Kidney epithelial cell (primary cell): Measurements from ENCODE around the gene C19orf12. TPM values are rescaled to one million over a fixed set of nuclear protein-coding genes. Genes with fewer than 3 reads are reported as not detected.
"Not testable (repeated sequence)": the region's sequence is repeated elsewhere in the genome, so short reads cannot be mapped to it uniquely, and the experiment has no call there.

Experiments
- DNase-seq: peaks from one replicate; pipeline ENCODE4 v3.0.0-alpha.2; 2010; ENCODE audit warnings: low read depth
- H3K27me3 ChIP-seq: 2 replicates; pipeline ENCODE4 v1.6.0; 2011; ENCODE audit warnings: low read length; ENCODE audit not compliant: control insufficient read depth, insufficient read depth
- H3K36me3 ChIP-seq: 2 replicates; pipeline ENCODE4 v1.5.1; 2011; ENCODE audit warnings: low read length; ENCODE audit not compliant: control insufficient read depth, insufficient read depth
- H3K4me3 ChIP-seq: 2 replicates; pipeline ENCODE4 v1.5.1; 2011; ENCODE audit warnings: low read depth, mild to moderate bottlenecking, control low read depth, low read length
- total RNA-seq: library from RNA; depleted of rRNA; stranded (reverse); fragments of >200 nt; gene quantifications from 2 replicates; pipeline ENCODE4 v1.2.3, GENCODE V29; 2015
- TF ChIP-seq, protein P1 (sequence below): IDR thresholded peaks from 2 replicates; pipeline ENCODE4 v1.5.1; 2011; ENCODE audit warnings: mild to moderate bottlenecking, moderate library complexity, low read length, control low read depth, inconsistent platforms; ENCODE audit not compliant: insufficient read depth, poor library complexity, severe bottlenecking

C19orf12 gene
- total RNA-seq, 1 donor from 2014 or later: 39.9 TPM

DNA sequence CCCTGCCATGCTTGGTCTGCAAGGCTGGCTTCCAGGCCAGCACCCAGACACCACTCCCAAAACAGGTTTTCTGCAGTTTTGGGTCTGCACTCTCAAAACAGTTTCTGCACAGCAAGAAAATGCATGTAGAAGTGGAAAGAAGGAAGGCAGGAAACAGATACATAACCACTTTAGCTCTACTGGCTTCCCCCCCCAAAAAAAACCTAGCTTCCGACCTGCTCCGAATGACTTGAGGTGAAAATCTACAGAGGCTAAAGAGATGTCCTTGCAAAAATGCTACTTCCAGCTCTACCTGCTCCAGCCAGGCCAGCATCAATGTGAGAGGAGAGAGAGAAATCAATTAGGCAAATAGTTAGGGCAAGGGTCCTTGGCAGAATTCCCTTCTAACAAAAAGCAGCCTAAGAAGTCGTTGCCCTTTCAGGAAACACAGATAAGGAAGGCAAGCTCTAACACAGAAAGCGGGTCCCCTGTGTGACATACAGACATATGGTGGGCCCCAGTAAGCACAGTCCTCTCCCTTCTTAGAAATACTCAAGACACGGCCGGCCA, 3.4 kb downstream of the C19orf12 start:
- DNase-seq: no peak
- TF ChIP-seq, protein P1, sequence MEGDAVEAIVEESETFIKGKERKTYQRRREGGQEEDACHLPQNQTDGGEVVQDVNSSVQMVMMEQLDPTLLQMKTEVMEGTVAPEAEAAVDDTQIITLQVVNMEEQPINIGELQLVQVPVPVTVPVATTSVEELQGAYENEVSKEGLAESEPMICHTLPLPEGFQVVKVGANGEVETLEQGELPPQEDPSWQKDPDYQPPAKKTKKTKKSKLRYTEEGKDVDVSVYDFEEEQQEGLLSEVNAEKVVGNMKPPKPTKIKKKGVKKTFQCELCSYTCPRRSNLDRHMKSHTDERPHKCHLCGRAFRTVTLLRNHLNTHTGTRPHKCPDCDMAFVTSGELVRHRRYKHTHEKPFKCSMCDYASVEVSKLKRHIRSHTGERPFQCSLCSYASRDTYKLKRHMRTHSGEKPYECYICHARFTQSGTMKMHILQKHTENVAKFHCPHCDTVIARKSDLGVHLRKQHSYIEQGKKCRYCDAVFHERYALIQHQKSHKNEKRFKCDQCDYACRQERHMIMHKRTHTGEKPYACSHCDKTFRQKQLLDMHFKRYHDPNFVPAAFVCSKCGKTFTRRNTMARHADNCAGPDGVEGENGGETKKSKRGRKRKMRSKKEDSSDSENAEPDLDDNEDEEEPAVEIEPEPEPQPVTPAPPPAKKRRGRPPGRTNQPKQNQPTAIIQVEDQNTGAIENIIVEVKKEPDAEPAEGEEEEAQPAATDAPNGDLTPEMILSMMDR: no peak
- Histone ChIP-seq H3K4me3 (no peak overlapping the region), H3K27me3 (no peaks in the 10 kb centered on the region), H3K36me3 (peaks cover 1% of the 10 kb centered on the region)

DNA sequence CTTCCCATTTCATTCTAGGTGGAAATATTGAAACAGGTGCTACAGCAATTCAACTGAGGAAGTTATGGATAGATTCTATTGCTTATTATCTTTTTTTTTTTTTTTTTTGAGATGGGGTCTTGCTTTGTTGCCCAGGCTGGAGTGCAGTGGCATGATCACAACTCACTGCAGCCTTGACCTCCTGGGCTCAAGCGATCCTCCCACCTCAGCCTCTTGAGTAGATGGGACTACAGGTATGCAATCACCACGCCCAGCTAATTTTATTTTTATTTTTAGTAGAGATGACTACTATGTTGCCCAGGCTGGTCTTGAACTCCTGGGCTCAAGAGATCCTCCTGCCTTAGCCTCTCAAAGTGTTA, 5.6 kb downstream of the C19orf12 start:
- not testable (repeated sequence) for H3K4me3 ChIP-seq, DNase-seq, H3K27me3 ChIP-seq, H3K36me3 ChIP-seq

DNA sequence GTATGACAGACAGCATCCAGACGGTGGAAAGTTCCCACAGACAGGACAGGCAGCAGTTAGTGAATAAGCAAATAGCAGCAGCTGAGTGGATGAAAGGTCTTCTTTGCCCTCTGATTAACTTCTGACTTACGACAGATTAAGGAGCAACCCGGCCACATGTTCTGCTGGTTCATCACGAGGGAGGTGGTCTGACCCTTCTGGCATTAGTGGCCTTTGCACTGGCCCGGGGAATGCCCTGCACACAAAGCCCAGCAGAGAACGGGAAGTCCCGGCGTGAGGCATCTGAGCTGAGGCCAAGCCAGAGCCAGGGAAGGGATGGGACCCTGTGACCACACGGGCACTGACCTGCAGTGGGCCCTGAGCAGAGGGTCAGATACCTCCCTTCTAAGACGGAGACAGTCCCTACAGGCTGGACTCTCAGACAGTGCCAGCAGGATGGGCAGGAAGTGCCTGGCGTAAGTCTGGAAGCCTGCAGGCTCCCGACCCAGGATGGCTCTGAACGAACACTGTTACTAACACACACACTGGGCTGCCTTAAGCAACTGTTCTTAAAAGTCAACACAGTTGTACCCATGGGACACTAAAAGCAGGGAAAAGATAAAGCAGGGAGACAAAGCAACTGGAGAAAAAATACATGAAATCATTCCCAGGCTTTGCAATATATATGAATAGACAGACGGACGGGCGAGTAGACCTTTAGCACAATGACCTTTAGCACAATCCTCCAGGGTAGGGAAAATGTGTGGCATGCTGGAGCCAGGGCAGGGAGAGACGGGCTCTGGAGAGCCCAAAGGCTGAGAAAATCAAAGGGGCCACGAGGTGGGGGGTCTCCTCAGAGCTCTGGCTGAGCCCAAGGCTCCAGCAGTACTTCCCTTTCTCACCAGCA, 6.3 kb downstream of the C19orf12 start:
- DNase-seq: no peak
- no peaks in the 10 kb centered on the region for H3K27me3 ChIP-seq
- no peak overlapping the region for H3K4me3 ChIP-seq
- TF ChIP-seq, protein P1: no peak
- peaks cover 1% of the 10 kb centered on the region for H3K36me3 ChIP-seq

DNA sequence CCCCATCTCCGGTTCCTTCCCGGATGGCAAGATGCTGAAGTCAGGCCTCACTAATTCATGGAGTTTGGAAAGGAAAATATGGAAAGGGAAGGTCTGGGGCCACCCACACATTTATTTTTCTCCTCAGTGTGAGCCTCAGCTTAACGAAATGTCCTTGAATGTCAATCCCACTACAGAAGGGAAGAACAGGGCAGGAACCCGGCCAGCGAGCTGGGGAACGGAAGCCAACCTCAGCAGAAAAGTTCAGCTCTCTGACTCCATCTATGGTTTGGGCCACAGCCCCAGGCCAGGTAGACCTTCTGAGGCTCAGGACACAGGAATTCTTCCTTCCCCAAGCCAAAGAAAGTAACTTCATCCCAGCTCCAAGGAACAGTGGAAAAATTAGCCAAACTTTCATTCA, 8.4 kb downstream of the C19orf12 start:
- H3K27me3 ChIP-seq: no peaks in the 10 kb centered on the region
- peaks cover 1% of the 10 kb centered on the region for H3K36me3 ChIP-seq
- TF ChIP-seq, protein P1: no peak
- no peak overlapping the region for H3K4me3 ChIP-seq
- no peak for DNase-seq

DNA sequence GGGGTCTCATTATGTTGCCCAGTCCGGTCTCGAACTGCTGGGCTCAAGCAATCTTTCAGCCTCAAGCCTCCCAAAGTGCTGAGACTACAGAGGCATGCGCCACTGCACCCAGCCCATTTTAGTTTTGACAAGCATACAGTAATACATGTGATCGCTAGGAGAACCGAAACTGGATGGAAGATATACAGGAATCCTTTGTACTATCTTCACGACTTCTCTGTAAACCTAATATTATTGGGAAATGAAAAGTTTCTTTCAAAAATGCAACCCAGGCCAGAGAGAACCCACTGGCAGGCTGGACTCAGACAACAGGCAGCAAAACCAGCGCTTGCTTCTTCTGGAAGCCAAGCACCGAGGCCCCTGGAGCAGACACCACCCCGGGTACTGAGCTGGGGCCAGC, 9.4 kb downstream of the C19orf12 start:
- no peak for DNase-seq
- no peak overlapping the region for H3K4me3 ChIP-seq
- TF ChIP-seq, protein P1: no peak
- H3K27me3 ChIP-seq: no peaks in the 10 kb centered on the region
- H3K36me3 ChIP-seq: peaks cover 1% of the 10 kb centered on the region

DNA sequence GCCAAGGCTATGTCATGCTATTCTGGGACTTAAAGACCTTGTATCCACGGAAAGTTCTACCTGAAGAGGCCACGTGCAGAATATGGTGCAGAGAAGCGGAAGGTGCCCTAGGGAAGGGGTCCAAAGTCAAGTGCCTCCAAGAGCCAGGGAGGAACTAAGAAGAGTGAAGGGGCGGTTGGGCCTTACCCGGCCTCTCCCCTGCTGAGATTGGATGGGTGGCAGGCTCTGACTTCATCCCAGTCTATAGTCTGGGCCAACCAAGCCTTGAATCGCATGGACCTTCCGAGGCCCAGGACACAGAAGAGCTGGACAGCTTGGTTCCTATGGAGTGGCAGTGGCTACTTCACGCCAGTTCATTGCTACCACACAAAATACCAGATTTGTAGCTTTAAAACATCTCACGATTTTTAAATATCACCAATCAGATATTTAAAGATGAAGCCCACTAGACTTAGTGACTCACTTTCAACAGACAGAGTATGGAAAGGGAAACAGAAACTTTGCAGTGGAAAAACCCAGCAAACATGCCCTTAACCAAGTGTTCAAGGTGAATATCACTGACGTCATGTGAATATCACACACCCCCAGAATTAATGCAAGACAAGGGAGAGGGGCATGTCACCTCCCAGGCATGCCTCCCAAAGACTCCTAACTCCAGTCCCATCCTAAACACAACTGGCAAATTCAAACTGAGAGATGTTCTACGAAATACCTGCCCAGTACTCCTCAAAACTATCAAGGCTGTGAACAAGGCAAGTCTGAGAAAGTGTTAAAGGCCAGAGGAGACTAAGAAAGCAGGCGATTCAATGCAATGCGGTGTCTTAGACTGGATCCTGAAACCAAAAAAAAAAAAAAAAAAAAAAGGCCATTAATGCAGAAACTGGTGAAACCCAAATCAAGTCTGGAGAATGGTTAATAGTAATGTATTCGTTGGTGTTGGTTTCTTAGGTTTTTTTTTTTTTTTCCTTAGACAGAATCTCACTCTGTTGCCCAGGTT, 10.2 kb downstream of the C19orf12 start:
- no peak overlapping the region for H3K4me3 ChIP-seq
- no peaks in the 10 kb centered on the region for H3K27me3 ChIP-seq
- DNase-seq: no peak
- peaks cover 1% of the 10 kb centered on the region for H3K36me3 ChIP-seq
- TF ChIP-seq, protein P1: no peak
